HG02852 (cell line): Measurements from ENCODE around the gene PLK5.

Source experiments
- ATAC-seq: cut with Tn5 transposase; IDR thresholded peaks from one replicate; pipeline ENCODE4 v1.9.1; 2021; ENCODE audit warnings: mild to moderate bottlenecking, moderate library complexity; ENCODE audit not compliant: unreplicated experiment

The PLK5 gene

DNA sequence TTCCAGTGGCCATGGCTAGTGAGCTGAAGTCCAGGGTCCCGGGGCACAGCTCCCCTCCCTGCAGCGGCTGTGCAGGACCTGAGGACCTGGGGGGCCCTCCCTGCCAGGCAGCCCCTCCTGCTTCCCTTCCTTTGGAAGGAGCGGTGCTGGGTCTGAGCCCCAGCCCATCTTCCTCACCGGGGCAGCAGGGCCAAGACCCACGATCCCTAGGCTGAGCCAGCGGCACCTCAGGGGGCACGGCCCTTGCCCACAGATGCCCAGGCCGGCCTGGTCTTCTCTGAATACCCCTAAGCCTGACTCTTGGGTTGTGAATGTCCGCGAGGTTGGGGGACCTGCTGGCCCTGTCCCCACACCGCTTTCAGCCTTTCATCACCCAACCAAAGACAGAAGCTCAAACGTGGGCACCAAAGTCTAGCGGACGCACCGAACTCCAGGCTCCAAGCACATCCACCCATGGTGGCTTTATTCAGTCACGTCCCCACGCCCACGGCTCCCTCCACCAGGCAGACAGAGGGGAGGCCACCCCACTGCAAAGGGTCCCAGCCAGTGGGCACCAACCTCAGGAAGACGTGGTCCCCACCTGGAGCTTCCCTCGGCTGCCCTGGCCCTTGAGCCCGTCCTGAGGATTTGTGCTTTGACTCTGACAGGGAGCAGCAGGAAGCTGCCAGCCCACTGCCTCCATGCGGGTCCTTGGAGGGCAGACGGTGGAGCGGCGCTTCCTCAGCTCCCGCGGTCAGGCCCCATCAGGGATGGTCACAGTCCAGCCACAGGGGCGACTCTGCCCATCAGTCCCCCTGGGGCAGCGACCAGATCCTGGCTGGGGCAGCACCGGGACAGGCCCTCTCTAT is 52.6 kb downstream of the PLK5 start:
- no peak for ATAC-seq

DNA sequence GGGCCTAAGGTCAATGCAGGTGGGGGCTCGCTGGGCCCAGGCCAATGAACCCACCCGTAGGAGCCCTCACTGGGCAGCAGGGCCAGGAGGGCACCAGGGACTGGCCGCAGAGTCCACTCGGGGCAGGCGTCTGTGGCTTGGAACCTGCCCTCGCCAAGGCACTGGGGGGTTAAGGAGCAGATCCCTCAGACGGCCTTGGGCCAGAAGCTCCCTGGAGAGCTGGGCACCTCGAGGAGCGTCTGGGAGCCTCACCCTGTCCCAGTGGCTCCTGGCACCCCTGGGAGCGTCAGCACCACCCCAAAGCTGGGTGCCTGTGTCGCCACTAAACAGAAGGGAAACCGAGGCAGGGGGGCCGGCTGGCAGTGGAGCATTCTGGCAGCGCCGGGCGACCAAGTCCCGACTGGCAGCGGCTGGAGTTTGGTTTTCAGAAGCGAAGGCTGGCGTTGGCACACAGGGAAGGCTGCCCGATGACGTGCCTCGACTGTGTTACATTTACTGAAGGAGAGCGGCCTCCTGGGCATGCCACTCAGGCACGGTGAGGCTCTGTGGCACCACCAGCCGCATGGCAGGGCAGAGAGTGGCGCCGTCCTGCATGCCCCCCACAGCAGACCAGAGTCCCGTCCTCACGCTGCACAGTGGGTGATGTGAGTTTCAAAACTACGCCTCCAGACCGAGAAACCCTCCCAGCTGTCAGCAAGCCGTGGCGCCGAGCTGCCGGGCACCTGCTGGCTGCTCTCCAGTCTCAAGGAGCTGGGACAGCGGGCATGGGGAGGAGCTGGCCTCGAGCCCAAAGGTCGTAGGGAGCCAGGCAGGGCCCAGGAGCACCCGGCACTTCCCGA is 53.4 kb downstream of the PLK5 start:
- ATAC-seq = no peak

DNA sequence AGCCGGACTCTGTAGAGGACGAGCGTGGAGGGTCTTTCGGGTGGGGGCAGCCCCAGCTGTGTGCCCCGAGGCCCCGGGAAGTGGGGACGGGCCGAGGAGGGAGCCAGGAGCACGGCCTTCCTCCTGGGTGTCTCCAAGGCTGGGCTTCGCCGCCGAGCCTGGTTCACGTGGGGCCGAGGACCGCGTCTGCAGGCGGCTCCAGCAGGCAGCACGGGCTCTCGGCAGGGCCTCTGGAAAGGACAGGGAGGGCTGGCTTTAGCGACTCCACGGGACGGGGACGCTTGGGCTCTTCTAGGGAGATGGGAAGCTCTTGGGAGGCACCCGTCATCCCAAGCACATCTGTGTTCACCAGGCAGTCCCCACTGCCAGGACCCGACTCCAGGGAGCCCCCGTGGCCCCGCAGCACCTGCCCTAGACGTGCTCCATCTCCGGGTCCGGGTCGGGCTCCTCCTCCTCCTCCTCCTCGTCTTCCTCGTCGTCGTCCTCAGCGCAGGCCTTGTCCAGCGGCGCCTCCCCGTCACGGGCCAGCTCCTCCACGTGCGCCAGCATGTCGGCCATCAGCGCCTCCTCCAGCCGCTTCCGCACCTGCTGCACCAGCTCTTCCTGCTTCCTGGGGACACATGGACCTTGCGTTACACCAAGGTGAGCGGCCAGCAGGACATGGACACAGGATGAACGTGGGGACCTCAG is 54.2 kb downstream of the PLK5 start:
- ATAC-seq = no peak

- no peak for ATAC-seq
Measured at GRCh38 chr19:1579222-1579621, 55.3 kb downstream of the PLK5 start.

DNA sequence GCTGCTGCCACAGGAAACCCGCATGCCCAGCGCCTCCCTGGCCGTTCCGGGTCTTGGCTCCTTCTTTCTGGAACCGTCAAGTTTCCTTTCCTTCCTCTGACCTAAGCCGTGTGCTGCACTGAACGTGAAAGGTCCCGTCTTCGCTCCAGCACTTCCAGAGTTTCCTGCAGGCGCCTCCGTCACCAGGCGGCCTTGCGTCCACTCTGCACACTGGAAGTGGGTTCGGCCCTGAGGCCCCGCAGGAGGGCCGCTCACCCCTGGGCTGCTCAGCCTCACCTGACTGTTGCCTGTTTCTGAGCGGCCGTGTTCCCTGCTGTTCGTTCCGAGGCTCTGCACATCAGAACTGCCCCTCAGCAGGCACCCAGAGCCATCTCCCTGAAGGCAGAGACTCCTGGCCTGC is 56.5 kb downstream of the PLK5 start:
- ATAC-seq = no peak

DNA sequence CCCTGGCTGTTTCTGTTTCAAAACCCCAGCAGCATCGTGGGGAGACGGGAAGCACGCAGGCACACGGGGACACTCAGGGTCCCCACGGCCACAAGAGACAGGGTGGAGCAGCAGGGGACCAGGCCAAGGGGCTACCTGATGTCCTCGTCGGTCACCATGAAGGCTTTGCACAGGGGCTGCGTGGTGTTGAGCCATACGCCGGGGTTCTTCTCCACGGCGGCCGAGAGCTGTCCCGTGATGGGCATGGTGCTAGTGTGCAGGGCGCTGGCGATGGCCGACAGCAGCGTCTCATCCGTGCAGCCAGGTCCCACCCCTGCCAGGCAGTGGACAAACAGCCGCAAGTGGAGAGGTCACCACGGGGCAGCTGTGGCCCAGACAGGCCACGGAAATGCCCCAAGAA is 57.1 kb downstream of the PLK5 start:
- ATAC-seq = no peak

- no peak for ATAC-seq
Measured at GRCh38 chr19:1582201-1582600, 58.3 kb downstream of the PLK5 start.

DNA sequence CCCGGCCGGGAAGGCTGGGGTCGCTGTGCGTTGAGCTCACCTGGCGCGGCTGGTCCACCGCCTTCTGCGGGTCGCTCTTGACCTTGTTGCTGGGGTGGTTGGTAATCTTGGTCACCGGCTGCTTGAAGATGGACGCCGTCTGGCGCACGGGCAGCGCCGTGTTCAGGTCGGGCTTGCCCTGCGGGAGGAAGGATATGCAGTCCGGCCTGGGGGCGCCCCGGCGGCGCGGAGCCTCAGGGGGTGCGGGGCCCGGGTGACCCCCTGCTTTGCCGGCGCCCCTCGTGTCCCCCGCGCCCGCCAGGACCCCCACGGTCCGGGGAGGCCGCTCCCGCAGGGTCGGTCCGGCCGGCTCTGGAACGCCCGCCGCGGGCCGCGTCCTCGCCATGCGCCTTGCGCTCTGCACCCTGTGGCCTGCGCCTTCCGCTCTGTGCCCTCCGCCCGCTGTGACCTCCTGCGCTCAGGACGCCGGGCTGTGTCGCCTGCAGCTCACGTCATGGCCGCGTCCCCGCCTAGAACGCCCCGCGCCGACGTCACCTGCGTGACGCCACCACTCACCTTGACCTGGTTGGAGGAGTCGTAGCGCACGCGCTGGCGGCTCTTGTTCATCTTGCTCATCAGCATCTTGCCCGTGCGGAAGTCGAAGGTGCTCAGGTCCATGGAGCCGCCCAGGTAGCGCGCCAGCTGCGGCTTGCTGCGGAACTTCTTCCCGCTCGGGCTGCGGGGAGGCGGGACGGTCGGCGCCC is 60.8 kb downstream of the PLK5 start:
- no peak for ATAC-seq

DNA sequence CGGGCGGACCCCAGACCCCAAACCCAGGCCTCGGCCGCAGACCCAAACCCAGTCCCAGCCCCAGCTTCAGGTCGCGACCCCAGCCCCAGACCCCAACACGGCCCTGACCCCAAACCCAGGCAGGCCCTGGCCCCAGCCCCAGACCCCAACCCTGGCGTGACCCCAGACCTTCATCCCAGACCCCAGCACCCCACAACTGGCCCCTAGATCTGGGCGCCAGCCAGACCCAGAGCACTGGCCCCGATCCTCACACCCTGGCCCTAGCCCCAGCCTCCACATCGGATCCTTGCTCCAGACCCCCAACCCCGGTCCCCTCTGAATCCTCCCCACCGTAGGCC is 61.3 kb downstream of the PLK5 start:
- ATAC-seq = no peak
